ENCODE results near the gene FBXL17.

GRCh38 chr5:108238936-108239887 is 142.7 kb downstream of the FBXL17 start:
- TF ChIP-seq CTCF (IDR thresholded peaks at IDR 0.05) (no peak), REST (IDR thresholded peaks at IDR 0.05) (no peak), EP300 (IDR thresholded peaks at IDR 0.05) (no peak), CHD2 (IDR thresholded peaks at IDR 0.05; ENCODE audit: low read length, partially characterized antibody) (no peak), RCOR1 (IDR thresholded peaks at IDR 0.05; ENCODE audit: low read depth, low read length) (no peak), POLR2A (IDR thresholded peaks at IDR 0.05; ENCODE audit: low read length) (no peak), HOXB13 (CRISPR knock-in tag; IDR thresholded peaks at IDR 0.05; ENCODE audit: low read depth) (no peak), CBX2 (IDR thresholded peaks at IDR 0.05; ENCODE audit: borderline replicate concordance, low read depth) (no peak), KDM5A (IDR thresholded peaks at IDR 0.05) (no peak), RFX5 (IDR thresholded peaks at IDR 0.05) (no peak)

Data from A549 (cell line).